HPDE6-E6E7 (cell line): ENCODE measurements around the gene DNAJC3.
"Not testable (repeated sequence)": the region's sequence is repeated elsewhere in the genome, so short reads cannot be mapped to it uniquely, and the experiment has no call there.

Experiments
- DNase-seq: peaks from one replicate; pipeline ENCODE4 v3.0.0; 2011; ENCODE audit warnings: missing footprints; ENCODE audit errors: extremely low spot score

Gene DNAJC3

GRCh38 chr13:95676105-95676761, 706 bp upstream of the DNAJC3 start:
- peak; percentile 25 for DNase-seq

GRCh38 chr13:95677564-95678266, 776 bp downstream of the DNAJC3 start:
- DNase-seq = no peak

GRCh38 chr13:95678967-95679366, 2.0 kb downstream of the DNAJC3 start:
- no peak for DNase-seq

- no peak for DNase-seq
Measured at GRCh38 chr13:95679722-95680121, 2.8 kb downstream of the DNAJC3 start.

- DNase-seq = no peak
Measured at GRCh38 chr13:95684418-95684817, 7.5 kb downstream of the DNAJC3 start.

GRCh38 chr13:95684960-95685359, 8.0 kb downstream of the DNAJC3 start:
- DNase-seq = not testable (repeated sequence)

- no peak for DNase-seq
Measured at GRCh38 chr13:95689582-95689926, 12.6 kb downstream of the DNAJC3 start.

- DNase-seq = not testable (repeated sequence)
Measured at GRCh38 chr13:95690986-95691385, 14.0 kb downstream of the DNAJC3 start.

GRCh38 chr13:95697052-95697680, 20.2 kb downstream of the DNAJC3 start:
- DNase-seq = no peak

GRCh38 chr13:95698047-95698749, 21.3 kb downstream of the DNAJC3 start:
- no peak for DNase-seq

GRCh38 chr13:95703576-95703975, 26.6 kb downstream of the DNAJC3 start:
- no peak for DNase-seq

- DNase-seq = no peak
Measured at GRCh38 chr13:95704510-95704909, 27.6 kb downstream of the DNAJC3 start.

- no peak for DNase-seq
Measured at GRCh38 chr13:95706356-95706755, 29.4 kb downstream of the DNAJC3 start.

GRCh38 chr13:95707035-95707434, 30.1 kb downstream of the DNAJC3 start:
- DNase-seq = no peak

- DNase-seq = no peak
Measured at GRCh38 chr13:95707442-95708390, 30.8 kb downstream of the DNAJC3 start.

- DNase-seq = no peak
Measured at GRCh38 chr13:95708391-95708774, 31.4 kb downstream of the DNAJC3 start.

- no peak for DNase-seq
Measured at GRCh38 chr13:95708811-95709500, 32.0 kb downstream of the DNAJC3 start.

- no peak for DNase-seq
Measured at GRCh38 chr13:95710313-95710712, 33.4 kb downstream of the DNAJC3 start.

GRCh38 chr13:95712846-95713245, 35.9 kb downstream of the DNAJC3 start:
- DNase-seq = not testable (repeated sequence)

GRCh38 chr13:95713651-95714050, 36.7 kb downstream of the DNAJC3 start:
- no peak for DNase-seq
